ENCODE results near the gene ADGRD2. TPM values are rescaled to one million over a fixed set of nuclear protein-coding genes. Genes with fewer than 3 reads are reported as not detected.

ADGRD2 gene
- total and polyA plus RNA-seq, 2 of the 13 experiments (the other 11 are each of a cell fraction or from before 2014, with no cell fraction given): not detected

DNA sequence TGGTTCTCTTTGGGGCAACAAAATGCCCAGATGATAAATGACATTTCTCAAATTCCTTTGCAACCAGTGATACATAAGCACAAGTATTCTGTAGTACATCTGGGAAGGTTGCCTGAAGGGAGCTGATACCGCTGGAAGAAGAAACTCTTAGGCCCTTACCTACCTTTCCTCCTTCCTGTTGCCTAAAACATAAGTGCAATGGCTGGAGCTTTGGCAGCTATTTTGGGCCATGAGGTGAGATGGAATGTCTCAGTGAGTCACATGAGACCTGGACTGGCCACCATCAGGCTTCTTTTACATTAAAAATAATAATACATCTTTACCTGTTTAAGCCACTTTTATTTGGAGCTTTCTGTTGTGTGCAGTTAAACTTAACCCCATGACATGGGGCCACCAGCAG, 11.2 kb upstream of the ADGRD2 start:
- no peak overlapping the region for H3K4me3 ChIP-seq (replicated peaks in 1 of 3; ENCODE audit: insufficient read depth in 1 of 3, low read depth in 2 of 3, low read length in 3 of 3)
- no TSS peak for BruUV-seq (replicated peaks)
- no peaks in the 10 kb centered on the region for H3K79me2 ChIP-seq (ENCODE audit: insufficient read depth, low read length)
- CTCF ChIA-PET (ENCODE audit: low intra/inter-chr PET ratio, low total read pairs): no interaction called here
- H3K9me3 ChIP-seq (ENCODE audit: low read length): no peaks in the 10 kb centered on the region
- H3K27ac ChIP-seq (ENCODE audit: extremely low read length, insufficient read depth, low read length): no peak overlapping the region
- in situ Hi-C loops (cut with HindIII; ENCODE audit: extremely low pct_ligation_motif_present, low pct_unique_long_range_greater_than_20kb): no loop called here
- peaks cover 0 to 8% of the 10 kb centered on the region in 2 experiments; a peak in 2 of 5 replicates for H3K27me3 ChIP-seq (ENCODE audit: control insufficient read depth in 1 of 2, insufficient read depth in 2 of 2, low read length in 2 of 2)
- H3K4me2 ChIP-seq (ENCODE audit: low read depth, low read length): no peak overlapping the region
- POLR2A ChIA-PET: no interaction called here
- TF ChIP-seq ZMYM3 (CRISPR knock-in tag; IDR thresholded peaks at IDR 0.05) (peak; percentile 71), ZNF598 (CRISPR knock-in tag; IDR thresholded peaks at IDR 0.05; ENCODE audit: borderline replicate concordance) (no peak)
- H2AFZ ChIP-seq (ENCODE audit: low read length): no peak overlapping the region
- WGBS (ENCODE audit: low lambda C conversion rate): 27% methylated on average over 1 of the region's 1 CpG
- H3K4me1 ChIP-seq (ENCODE audit: insufficient read depth, low read length): no peaks in the 10 kb centered on the region
- ATAC-seq (no peak), DNase-seq (ENCODE audit: low spot score) (no peak), FAIRE-seq (no peak)
- intact Hi-C loops (cut with micrococcal nuclease; ENCODE audit: unreplicated experiment): no loop called here
- H3K36me3 ChIP-seq (replicated peaks in 1 of 2; ENCODE audit: control insufficient read depth in 1 of 2, insufficient read depth in 2 of 2, low read length in 2 of 2): no peaks in the 10 kb centered on the region
- no peaks in the 10 kb centered on the region for H4K20me1 ChIP-seq (ENCODE audit: insufficient read depth, low read length)
- no peak overlapping the region for H3K9ac ChIP-seq (ENCODE audit: insufficient read depth, low read depth, low read length)

DNA sequence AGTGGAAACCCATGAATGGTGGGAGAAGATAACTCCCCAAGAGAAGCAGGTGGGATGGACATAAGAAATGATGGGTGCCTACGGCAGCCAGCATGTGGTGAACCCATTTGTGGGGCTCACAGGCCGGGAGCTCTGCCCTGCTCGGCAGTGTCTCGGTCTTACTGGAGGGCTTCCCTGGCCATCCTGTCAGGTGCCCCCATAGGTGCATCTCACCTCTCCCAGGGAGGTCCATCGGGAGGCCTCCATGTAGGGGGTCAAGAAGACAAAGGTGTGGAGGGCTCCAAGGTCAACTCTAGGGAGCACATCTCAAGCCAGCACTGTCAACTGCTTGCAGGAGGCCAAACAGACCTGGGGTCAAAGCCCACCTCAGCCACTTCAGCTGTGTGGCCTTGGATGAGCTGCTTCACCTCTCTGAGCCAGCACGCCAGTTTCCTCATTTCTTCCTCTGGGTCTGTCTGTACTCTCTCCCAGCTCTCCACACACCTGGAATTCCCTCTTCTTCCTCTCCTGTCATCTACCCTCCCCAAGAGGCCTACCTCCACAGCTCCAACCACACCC, 10.5 kb upstream of the ADGRD2 start:
- Histone ChIP-seq H3K4me1 (ENCODE audit: insufficient read depth, low read length) (no peaks in the 10 kb centered on the region), H3K36me3 (replicated peaks in 1 of 2; ENCODE audit: control insufficient read depth in 1 of 2, insufficient read depth in 2 of 2, low read length in 2 of 2) (no peaks in the 10 kb centered on the region), H2AFZ (ENCODE audit: low read length) (no peak overlapping the region), H3K79me2 (ENCODE audit: insufficient read depth, low read length) (no peaks in the 10 kb centered on the region), H3K4me3 (replicated peaks in 1 of 3; ENCODE audit: insufficient read depth in 1 of 3, low read depth in 2 of 3, low read length in 3 of 3) (no peak overlapping the region), H3K9me3 (ENCODE audit: low read length) (no peaks in the 10 kb centered on the region), H3K9ac (ENCODE audit: insufficient read depth, low read depth, low read length) (no peak overlapping the region), H3K27me3 (ENCODE audit: control insufficient read depth in 1 of 2, insufficient read depth in 2 of 2, low read length in 2 of 2) (peaks cover 0 to 5% of the 10 kb centered on the region in 2 experiments; a peak in 2 of 5 replicates), H3K27ac (ENCODE audit: extremely low read length, insufficient read depth, low read length) (no peak overlapping the region), H3K4me2 (ENCODE audit: low read depth, low read length) (no peak overlapping the region), H4K20me1 (ENCODE audit: insufficient read depth, low read length) (no peaks in the 10 kb centered on the region)
- BruUV-seq (replicated peaks): no TSS peak
- TF ChIP-seq ZNF550 (CRISPR knock-in tag; IDR thresholded peaks at IDR 0.05; ENCODE audit: borderline replicate concordance) (no peak), ZNF768 (CRISPR knock-in tag; IDR thresholded peaks at IDR 0.05) (peak; percentile 93), ZMYM3 (CRISPR knock-in tag; IDR thresholded peaks at IDR 0.05) (peak; percentile 28; the same call in 1 of the 2 replicates), RAD51 (IDR thresholded peaks at IDR 0.05; ENCODE audit: borderline replicate concordance) (no peak), GABPA (IDR thresholded peaks at IDR 0.05; ENCODE audit: low read depth, low read length) (no peak), GABPA (CRISPR knock-in tag; IDR thresholded peaks at IDR 0.05; ENCODE audit: low read depth) (no peak)
- FAIRE-seq (no peak), DNase-seq (ENCODE audit: low spot score) (no peak), ATAC-seq (no peak)
- in situ Hi-C loops (cut with HindIII; ENCODE audit: extremely low pct_ligation_motif_present, low pct_unique_long_range_greater_than_20kb) (no loop called here), intact Hi-C loops (cut with micrococcal nuclease; ENCODE audit: unreplicated experiment) (no loop called here)
- 85% methylated on average over 5 of the region's 6 CpGs for WGBS (ENCODE audit: low lambda C conversion rate)
- ChIA-PET POLR2A (no interaction called here), CTCF (ENCODE audit: low intra/inter-chr PET ratio, low total read pairs) (no interaction called here)

All from HepG2 (cell line).